Stomach smooth muscle (tissue), 2 donors: ENCODE results near the gene DAB2IP.
A peak's percentile ranks its signal among the peaks of the same experiment; 100 is the strongest.

Experiments
- H3K27ac ChIP-seq: one replicate; pipeline ENCODE4 v1.7.0; 2013; ENCODE audit warnings: mild to moderate bottlenecking, low read length, inconsistent platforms
- H3K27me3 ChIP-seq, 2 donors: one replicate each; pipeline ENCODE4 v1.7.0; 2013; ENCODE audit warnings: low read length in 2 of 2; ENCODE audit not compliant: insufficient read depth in 2 of 2, control insufficient read depth in 1 of 2
- H3K36me3 ChIP-seq, 2 donors: one replicate each; pipeline ENCODE4 v1.7.0; 2013; ENCODE audit warnings: low read length in 2 of 2; ENCODE audit not compliant: control insufficient read depth in 2 of 2, insufficient read depth in 2 of 2
- H3K4me1 ChIP-seq: one replicate; pipeline ENCODE4 v1.7.0; 2013; ENCODE audit warnings: low read length; ENCODE audit not compliant: control insufficient read depth, insufficient read depth
- H3K4me3 ChIP-seq, 2 donors: one replicate each; pipeline ENCODE4 v1.7.0; 2013; ENCODE audit warnings: low read length in 2 of 2
- H3K9ac ChIP-seq, 2 donors: one replicate each; pipeline ENCODE4 v1.7.0; 2013; ENCODE audit warnings: low read length in 2 of 2, mild to moderate bottlenecking in 1 of 2
- H3K9me3 ChIP-seq, 2 donors: one replicate each; pipeline ENCODE4 v1.7.0; 2013; ENCODE audit warnings: low read length in 2 of 2; ENCODE audit not compliant: control insufficient read depth in 2 of 2
- donor health status: healthy.
- donor health status: Pancreatic carcinoma.

The DAB2IP gene

GRCh38 chr9:121684381-121685145, 33.1 kb downstream of the DAB2IP start:
- Histone ChIP-seq H3K9ac (no peak overlapping the region), H3K27me3 (no peaks in the 10 kb centered on the region), H3K4me3 (no peak overlapping the region), H3K9me3 (no peaks in the 10 kb centered on the region), H3K4me1 (peaks cover 11% of the 10 kb centered on the region), H3K36me3 (peaks cover 14 to 25% of the 10 kb centered on the region in 2 donors), H3K27ac (no peak overlapping the region)

GRCh38 chr9:121685146-121685794, 33.8 kb downstream of the DAB2IP start:
- Histone ChIP-seq H3K36me3 (peaks cover 9 to 18% of the 10 kb centered on the region in 2 donors), H3K27ac (no peak overlapping the region), H3K4me3 (no peak overlapping the region), H3K27me3 (no peaks in the 10 kb centered on the region), H3K4me1 (peaks cover 16% of the 10 kb centered on the region), H3K9me3 (no peaks in the 10 kb centered on the region), H3K9ac (no peak overlapping the region)

- no peaks in the 10 kb centered on the region for H3K27me3 ChIP-seq
- H3K36me3 ChIP-seq: peaks cover 9 to 17% of the 10 kb centered on the region in 2 donors
- no peak overlapping the region for H3K4me3 ChIP-seq
- no peaks in the 10 kb centered on the region for H3K9me3 ChIP-seq
- H3K4me1 ChIP-seq: peaks cover 19% of the 10 kb centered on the region
- no peak overlapping the region for H3K9ac ChIP-seq
- no peak overlapping the region for H3K27ac ChIP-seq
Measured at GRCh38 chr9:121685795-121686377, 34.5 kb downstream of the DAB2IP start.

GRCh38 chr9:121686930-121687541, 35.6 kb downstream of the DAB2IP start:
- Histone ChIP-seq H3K36me3 (peaks cover 0 to 8% of the 10 kb centered on the region in 2 donors), H3K9ac (no peak overlapping the region), H3K4me3 (no peak overlapping the region), H3K27ac (no peak overlapping the region), H3K9me3 (no peaks in the 10 kb centered on the region), H3K27me3 (no peaks in the 10 kb centered on the region), H3K4me1 (peaks cover 30% of the 10 kb centered on the region)

- H3K9ac ChIP-seq: no peak overlapping the region
- no peaks in the 10 kb centered on the region for H3K9me3 ChIP-seq
- peaks cover 39% of the 10 kb centered on the region for H3K4me1 ChIP-seq
- no peaks in the 10 kb centered on the region for H3K27me3 ChIP-seq
- H3K27ac ChIP-seq: peak overlapping the region; percentile 11
- H3K36me3 ChIP-seq: peaks cover 0 to 4% of the 10 kb centered on the region in 2 donors
- H3K4me3 ChIP-seq: no peak overlapping the region
Measured at GRCh38 chr9:121688146-121688680, 36.8 kb downstream of the DAB2IP start.

GRCh38 chr9:121688681-121689080, 37.2 kb downstream of the DAB2IP start:
- Histone ChIP-seq H3K36me3 (peaks cover 0 to 4% of the 10 kb centered on the region in 2 donors), H3K4me3 (no peak overlapping the region), H3K27ac (no peak overlapping the region), H3K4me1 (peaks cover 41% of the 10 kb centered on the region), H3K27me3 (no peaks in the 10 kb centered on the region), H3K9ac (no peak overlapping the region), H3K9me3 (no peaks in the 10 kb centered on the region)

GRCh38 chr9:121689461-121690157, 38.2 kb downstream of the DAB2IP start:
- H3K4me3 ChIP-seq: no peak overlapping the region
- H3K27me3 ChIP-seq: no peaks in the 10 kb centered on the region
- no peaks in the 10 kb centered on the region for H3K9me3 ChIP-seq
- no peak overlapping the region for H3K27ac ChIP-seq
- no peak overlapping the region for H3K9ac ChIP-seq
- peaks cover 41% of the 10 kb centered on the region for H3K4me1 ChIP-seq
- peaks cover 0 to 4% of the 10 kb centered on the region in 2 donors for H3K36me3 ChIP-seq

- peaks cover 41% of the 10 kb centered on the region for H3K4me1 ChIP-seq
- H3K9ac ChIP-seq: no peak overlapping the region
- peak overlapping the region; percentile 55 for H3K27ac ChIP-seq
- peaks cover 0 to 4% of the 10 kb centered on the region in 2 donors for H3K36me3 ChIP-seq
- no peak overlapping the region for H3K4me3 ChIP-seq
- H3K9me3 ChIP-seq: no peaks in the 10 kb centered on the region
- H3K27me3 ChIP-seq: no peaks in the 10 kb centered on the region
Measured at GRCh38 chr9:121690316-121690715, 38.9 kb downstream of the DAB2IP start.

- Histone ChIP-seq H3K4me3 (no peak overlapping the region), H3K27me3 (no peaks in the 10 kb centered on the region), H3K4me1 (peaks cover 41% of the 10 kb centered on the region), H3K27ac (peak overlapping the region; percentile 55), H3K9ac (no peak overlapping the region), H3K9me3 (no peaks in the 10 kb centered on the region), H3K36me3 (peaks cover 0 to 4% of the 10 kb centered on the region in 2 donors)
Measured at GRCh38 chr9:121690766-121691165, 39.3 kb downstream of the DAB2IP start.

GRCh38 chr9:121691890-121692289, 40.5 kb downstream of the DAB2IP start:
- no peak overlapping the region for H3K9ac ChIP-seq
- peak overlapping the region; percentile 75 for H3K27ac ChIP-seq
- H3K27me3 ChIP-seq: no peaks in the 10 kb centered on the region
- peaks cover 0 to 4% of the 10 kb centered on the region in 2 donors for H3K36me3 ChIP-seq
- H3K4me3 ChIP-seq: peak overlapping the region in 1 of 2 donors; percentile 22
- peaks cover 41% of the 10 kb centered on the region for H3K4me1 ChIP-seq
- H3K9me3 ChIP-seq: no peaks in the 10 kb centered on the region
